Upper lobe of left lung (tissue), 6 donors: ENCODE measurements around the gene SLC25A27. TPM values are rescaled to one million over a fixed set of nuclear protein-coding genes. Genes with fewer than 3 reads are reported as not detected.

Source experiments
- ATAC-seq, 2 donors: fragments of 200-7000 bp; cut with Tn5 transposase; one replicate each; pipeline ENCODE4 v1.9.1; 2022; ENCODE audit warnings: mild to moderate bottlenecking in 2 of 2, moderate library complexity in 2 of 2; ENCODE audit not compliant: low FRiP score in 2 of 2
- DNase-seq, 2 donors: peaks; one replicate each; pipeline ENCODE4 v3.0.0-alpha.2; 2019 to 2020
- H3K27ac ChIP-seq, 4 donors: fragments of 200-600 bp; sonication (generic); one replicate each; pipeline ENCODE4 v1.5.1; 2016 to 2019
- H3K27me3 ChIP-seq, 4 donors: fragments of 200-600 bp; sonication (generic); one replicate each; pipeline ENCODE4 v1.5.1; 2017 to 2019
- H3K36me3 ChIP-seq, 4 donors: fragments of 200-600 bp; sonication (generic); one replicate each; pipeline ENCODE4 v1.5.1; 2016 to 2019
- H3K4me1 ChIP-seq, 4 donors: fragments of 200-600 bp; sonication (generic); one replicate each; pipeline ENCODE4 v1.5.1; 2018 to 2019
- H3K4me3 ChIP-seq, 4 donors: fragments of 200-600 bp; sonication (generic); one replicate each; pipeline ENCODE4 v1.5.1; 2017 to 2019; ENCODE audit warnings: mild to moderate bottlenecking in 2 of 4, moderate library complexity in 1 of 4
- H3K9me3 ChIP-seq, 4 donors: fragments of 200-600 bp; sonication (generic); one replicate each; pipeline ENCODE4 v1.5.1; 2018 to 2019
- EP300 ChIP-seq, 4 donors: sonication (generic); formaldehyde crosslinking; IDR thresholded peaks; one replicate each; pipeline ENCODE4 v1.5.1; 2017; ENCODE audit warnings: antibody characterized with exemption in 4 of 4, control low read depth in 2 of 4
- POLR2A ChIP-seq, 4 donors: fragments of 450-650 bp; IDR thresholded peaks; one replicate each; pipeline ENCODE4 v1.5.1; 2016 to 2017; ENCODE audit warnings: antibody characterized with exemption in 4 of 4, mild to moderate bottlenecking in 2 of 4
- POLR2AphosphoS5 ChIP-seq, 2 donors: sonication (generic); formaldehyde crosslinking; IDR thresholded peaks; one replicate each; pipeline ENCODE4 v1.5.1; 2017; ENCODE audit warnings: antibody characterized with exemption in 2 of 2
- WGBS, 2 donors: methylation state at CpG; one replicate each; pipeline ENCODE4 v1.1.5; 2017 to 2018; 5-methylcytosine and 5-hydroxymethylcytosine counted together
- total RNA-seq, 6 donors: library from RNA; depleted of rRNA in 4 of 6; stranded (reverse); fragments of >200 nt in 4 of 6; gene quantifications; one replicate each; pipeline versions ENCODE4 v1.1.0 to v1.2.1, GENCODE V29; 2016 to 2021
- TF ChIP-seq, protein P1 (sequence below), 6 experiments: fragments of 450-650 bp in 4 of 6; fragments of 200-600 bp in 2 of 6; sonication (generic) in 2 of 6; IDR thresholded peaks; one replicate each; pipeline ENCODE4 v1.5.1; 2016 to 2019; ENCODE audit warnings: antibody characterized with exemption in 6 of 6
- donor health status: DM: no; HTN: no; CAD: no; lungs with moderate emphysema.
- donor health status: DM: no; HTN: yes; CAD: no; lungs with severe emphysema.

SLC25A27 gene
- total RNA-seq, 6 donors from 2014 or later = 7.8 to 61.8 (median 13.7) TPM

GRCh38 chr6:46628976-46629375 lies 23.8 kb upstream of the SLC25A27 start:
- ATAC-seq (peak in 1 of 2 donors; percentile 22), DNase-seq (no peak)
- 79 to 88% methylated on average over 3 of the region's 3 CpGs for WGBS, 2 donors
- Histone ChIP-seq H3K36me3 (no peaks in the 10 kb centered on the region), H3K27me3 (no peaks in the 10 kb centered on the region), H3K27ac (no peak overlapping the region), H3K4me1 (no peaks in the 10 kb centered on the region), H3K9me3 (no peaks in the 10 kb centered on the region), H3K4me3 (no peak overlapping the region)
- no peak for TF ChIP-seq POLR2A (IDR thresholded peaks at IDR 0.05)
- no peak for TF ChIP-seq POLR2AphosphoS5 (IDR thresholded peaks at IDR 0.05)
- TF ChIP-seq, protein P1, sequence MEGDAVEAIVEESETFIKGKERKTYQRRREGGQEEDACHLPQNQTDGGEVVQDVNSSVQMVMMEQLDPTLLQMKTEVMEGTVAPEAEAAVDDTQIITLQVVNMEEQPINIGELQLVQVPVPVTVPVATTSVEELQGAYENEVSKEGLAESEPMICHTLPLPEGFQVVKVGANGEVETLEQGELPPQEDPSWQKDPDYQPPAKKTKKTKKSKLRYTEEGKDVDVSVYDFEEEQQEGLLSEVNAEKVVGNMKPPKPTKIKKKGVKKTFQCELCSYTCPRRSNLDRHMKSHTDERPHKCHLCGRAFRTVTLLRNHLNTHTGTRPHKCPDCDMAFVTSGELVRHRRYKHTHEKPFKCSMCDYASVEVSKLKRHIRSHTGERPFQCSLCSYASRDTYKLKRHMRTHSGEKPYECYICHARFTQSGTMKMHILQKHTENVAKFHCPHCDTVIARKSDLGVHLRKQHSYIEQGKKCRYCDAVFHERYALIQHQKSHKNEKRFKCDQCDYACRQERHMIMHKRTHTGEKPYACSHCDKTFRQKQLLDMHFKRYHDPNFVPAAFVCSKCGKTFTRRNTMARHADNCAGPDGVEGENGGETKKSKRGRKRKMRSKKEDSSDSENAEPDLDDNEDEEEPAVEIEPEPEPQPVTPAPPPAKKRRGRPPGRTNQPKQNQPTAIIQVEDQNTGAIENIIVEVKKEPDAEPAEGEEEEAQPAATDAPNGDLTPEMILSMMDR (IDR thresholded peaks at IDR 0.05) = no peak
- TF ChIP-seq EP300 (IDR thresholded peaks at IDR 0.05) = no peak

- ATAC-seq = no peak
- 92 to 94% methylated on average over 7 of the region's 7 CpGs for WGBS, 2 donors
- no peaks in the 10 kb centered on the region for H3K9me3 ChIP-seq
- no peaks in the 10 kb centered on the region for H3K27me3 ChIP-seq
- H3K27ac ChIP-seq = no peak overlapping the region
- H3K4me3 ChIP-seq = no peak overlapping the region
- H3K4me1 ChIP-seq = no peaks in the 10 kb centered on the region
- no peak for TF ChIP-seq POLR2AphosphoS5 (IDR thresholded peaks at IDR 0.05)
- TF ChIP-seq, protein P1 (IDR thresholded peaks at IDR 0.05) = no peak
- TF ChIP-seq POLR2A (IDR thresholded peaks at IDR 0.05) = no peak
- TF ChIP-seq EP300 (IDR thresholded peaks at IDR 0.05) = no peak
- no peak for DNase-seq
- H3K36me3 ChIP-seq = no peaks in the 10 kb centered on the region
These were observed 23.1 kb upstream of the SLC25A27 start for GRCh38 chr6:46629691-46630090.

DNA sequence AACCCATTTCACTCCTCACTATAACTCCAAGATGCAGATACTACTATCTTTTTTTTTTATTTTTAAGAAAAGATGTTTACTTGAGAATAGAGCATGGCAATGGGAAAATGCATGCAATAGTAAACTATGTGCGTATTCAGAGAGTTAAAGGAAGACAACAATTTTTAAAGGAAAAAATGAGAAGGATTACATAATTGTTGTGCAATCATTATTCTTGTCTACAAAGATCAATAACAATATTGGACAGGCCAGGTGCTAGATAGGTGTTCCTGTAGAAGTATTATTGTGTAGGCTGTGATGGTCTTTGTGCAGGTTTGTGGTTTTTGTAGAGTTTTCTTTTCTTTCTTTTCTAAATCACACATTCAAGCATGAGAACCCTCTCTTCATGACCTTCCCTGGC lies 20.7 kb upstream of the SLC25A27 start:
- DNase-seq = no peak
- Histone ChIP-seq H3K9me3 (no peaks in the 10 kb centered on the region), H3K4me1 (no peaks in the 10 kb centered on the region), H3K27ac (no peak overlapping the region), H3K27me3 (no peaks in the 10 kb centered on the region), H3K4me3 (no peak overlapping the region), H3K36me3 (no peaks in the 10 kb centered on the region)
- 91 to 94% methylated on average over 1 of the region's 1 CpG for WGBS, 2 donors
- ATAC-seq = no peak
- no peak for TF ChIP-seq POLR2AphosphoS5 (IDR thresholded peaks at IDR 0.05)
- no peak for TF ChIP-seq POLR2A (IDR thresholded peaks at IDR 0.05)
- TF ChIP-seq EP300 (IDR thresholded peaks at IDR 0.05) = no peak
- TF ChIP-seq, protein P1 (IDR thresholded peaks at IDR 0.05) = no peak

DNA sequence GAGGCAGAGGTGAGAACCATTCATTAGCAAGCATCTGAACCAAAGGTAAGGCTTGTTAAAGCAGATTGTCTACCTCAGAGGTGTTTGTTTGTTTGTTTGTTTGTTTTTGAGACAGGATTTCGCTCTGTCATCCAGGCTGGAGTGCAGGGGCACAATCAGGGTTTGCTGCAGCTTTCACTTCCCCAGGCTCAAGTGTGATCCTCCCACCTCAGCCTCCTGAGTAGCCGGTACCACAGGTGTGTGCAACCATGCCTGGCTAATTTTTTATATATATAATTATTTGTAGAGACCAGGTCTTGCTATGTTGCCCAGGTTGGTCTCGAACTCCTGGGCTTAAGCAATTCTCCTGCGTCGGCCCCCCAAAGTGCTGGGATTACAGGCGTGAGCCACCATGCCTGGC lies 17.3 kb upstream of the SLC25A27 start:
- no peaks in the 10 kb centered on the region for H3K4me1 ChIP-seq
- H3K27me3 ChIP-seq = no peaks in the 10 kb centered on the region
- H3K27ac ChIP-seq = no peak overlapping the region
- no peaks in the 10 kb centered on the region for H3K36me3 ChIP-seq
- 83 to 91% methylated on average over 4 to 6 of the region's 6 CpGs for WGBS, 2 donors
- H3K4me3 ChIP-seq = no peak overlapping the region
- no peaks in the 10 kb centered on the region for H3K9me3 ChIP-seq
- DNase-seq = no peak
- TF ChIP-seq POLR2A (IDR thresholded peaks at IDR 0.05) (no peak), POLR2AphosphoS5 (IDR thresholded peaks at IDR 0.05) (no peak), EP300 (IDR thresholded peaks at IDR 0.05) (no peak)
- TF ChIP-seq, protein P1 (IDR thresholded peaks at IDR 0.05) = no peak
- no peak for ATAC-seq

- ATAC-seq = peak in 1 of 2 donors; percentile 84
- DNase-seq = no peak
- TF ChIP-seq, protein P1 (IDR thresholded peaks at IDR 0.05) = no peak
- TF ChIP-seq EP300 (IDR thresholded peaks at IDR 0.05) = no peak
- no peak for TF ChIP-seq POLR2A (IDR thresholded peaks at IDR 0.05)
- TF ChIP-seq POLR2AphosphoS5 (IDR thresholded peaks at IDR 0.05) = no peak
- H3K27ac ChIP-seq = no peak overlapping the region
- WGBS, 2 donors = 71 to 77% methylated on average over 5 of the region's 5 CpGs
- H3K27me3 ChIP-seq = no peaks in the 10 kb centered on the region
- H3K9me3 ChIP-seq = no peaks in the 10 kb centered on the region
- H3K36me3 ChIP-seq = no peaks in the 10 kb centered on the region
- no peak overlapping the region for H3K4me3 ChIP-seq
- H3K4me1 ChIP-seq = no peaks in the 10 kb centered on the region
These were observed 15.6 kb upstream of the SLC25A27 start for GRCh38 chr6:46637145-46637544.
